GM21360 (cell line): ENCODE data around the gene TSPAN16.

Experiments
- ATAC-seq: cut with Tn5 transposase; IDR thresholded peaks from one replicate; pipeline ENCODE4 v1.9.1; 2021; ENCODE audit warnings: mild to moderate bottlenecking, moderate library complexity; ENCODE audit not compliant: unreplicated experiment

The TSPAN16 gene

DNA sequence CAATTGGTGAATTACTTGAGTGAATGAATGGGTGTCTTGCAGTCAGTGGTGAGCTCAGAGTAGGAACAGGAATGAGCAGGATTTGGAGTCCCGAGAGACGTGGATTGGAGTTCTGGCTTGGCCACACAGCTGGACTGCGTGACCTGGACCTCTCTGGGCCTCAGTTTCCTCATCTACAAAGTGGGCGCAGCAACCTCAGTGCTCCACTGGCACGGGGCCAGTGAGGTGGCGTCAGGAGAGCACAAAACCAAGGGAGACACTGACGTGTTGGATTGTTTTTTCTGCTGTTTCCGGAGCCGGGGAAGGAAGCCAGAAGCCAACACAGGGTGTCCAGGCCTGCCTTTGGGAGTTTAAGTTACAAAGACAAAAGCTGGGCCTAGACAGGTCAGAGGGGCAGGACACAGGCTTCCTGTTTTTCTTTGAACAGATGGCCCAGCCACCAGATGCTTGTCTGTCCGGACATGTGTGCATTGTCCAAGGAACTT lies 27.1 kb upstream of the TSPAN16 start:
- no peak for ATAC-seq

DNA sequence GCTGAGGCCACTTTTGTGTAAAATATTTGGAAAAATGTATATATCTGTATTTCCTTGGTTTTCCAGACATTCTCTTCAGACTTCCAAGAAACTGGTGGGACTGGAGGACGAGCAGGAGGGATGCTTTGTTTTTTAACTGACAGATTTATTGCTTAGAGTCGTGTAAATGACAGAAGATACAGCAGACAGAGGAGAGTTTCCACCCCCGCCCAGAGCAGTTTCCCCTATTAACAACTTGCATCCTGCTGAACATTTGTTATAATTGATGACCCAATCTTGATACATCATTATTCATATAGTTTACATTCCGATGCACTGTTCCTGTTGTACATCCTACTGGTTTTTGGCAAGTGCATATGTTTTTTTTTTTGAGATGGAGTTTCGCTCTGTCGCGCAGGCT lies 26.6 kb upstream of the TSPAN16 start:
- ATAC-seq, result no peak

DNA sequence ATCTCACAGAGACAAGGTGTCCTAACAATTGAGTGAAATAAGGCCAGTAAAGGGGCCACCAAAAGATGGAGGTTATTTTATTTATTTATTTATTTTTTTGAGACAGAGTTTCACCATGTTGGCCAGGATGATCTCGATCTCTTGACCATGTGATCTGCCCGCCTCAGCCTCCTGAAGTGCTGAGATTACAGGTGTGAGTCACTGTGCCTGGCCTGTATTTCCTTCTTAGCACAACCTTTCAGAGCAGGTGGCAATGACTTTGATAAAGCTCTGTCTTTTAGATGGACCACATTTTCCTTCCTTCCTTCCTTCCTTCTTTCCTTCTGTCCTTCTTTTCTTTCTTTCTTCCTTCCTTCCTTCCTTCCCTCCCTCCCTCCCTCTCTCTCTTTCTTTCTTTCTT lies 22.7 kb upstream of the TSPAN16 start:
- ATAC-seq, result no peak

DNA sequence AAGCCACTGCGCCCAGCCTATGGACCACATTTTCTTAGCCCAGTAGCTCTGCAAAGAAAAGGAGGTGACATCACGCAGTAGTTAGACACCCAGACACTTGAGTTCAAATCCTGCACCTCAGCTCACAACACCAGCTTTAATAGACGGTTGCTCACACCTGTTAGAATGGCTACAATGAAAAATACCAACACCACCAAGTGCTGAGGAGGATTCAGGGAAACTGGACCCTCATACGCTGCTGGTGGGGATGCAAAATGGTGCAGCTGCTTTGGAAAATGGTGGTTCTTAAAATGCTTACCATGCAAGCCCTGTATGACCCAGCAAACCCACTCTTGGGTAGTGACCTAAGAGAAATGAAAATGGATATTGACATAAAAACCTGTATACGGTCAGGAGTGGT lies 22.0 kb upstream of the TSPAN16 start:
- ATAC-seq, result no peak

DNA sequence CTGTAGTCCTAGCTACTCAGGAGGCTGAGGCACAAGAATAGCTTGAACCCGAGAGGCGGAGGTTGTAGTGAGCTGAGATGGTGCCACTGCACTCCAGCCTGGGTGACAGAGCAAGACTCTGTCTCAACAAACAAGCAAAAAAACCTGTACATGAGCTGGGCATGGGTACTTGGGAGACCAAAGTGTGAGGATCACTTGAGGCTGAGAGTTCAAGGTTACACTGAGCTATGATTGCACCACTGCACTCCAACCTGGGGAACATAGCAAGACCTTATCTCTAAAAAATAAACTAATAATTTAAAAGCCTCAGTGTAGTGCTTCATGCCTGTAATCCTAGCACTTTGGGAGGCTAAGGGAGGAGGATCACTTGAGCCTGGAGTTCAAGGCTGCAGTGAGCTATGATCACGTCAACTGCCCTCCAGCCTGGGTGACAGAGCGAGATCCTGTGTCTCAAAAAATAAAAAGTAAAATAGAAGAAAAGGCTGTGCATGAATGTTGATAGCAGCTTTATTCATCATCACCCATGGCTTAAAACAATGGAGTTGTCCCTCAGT lies 21.4 kb upstream of the TSPAN16 start:
- no peak for ATAC-seq

DNA sequence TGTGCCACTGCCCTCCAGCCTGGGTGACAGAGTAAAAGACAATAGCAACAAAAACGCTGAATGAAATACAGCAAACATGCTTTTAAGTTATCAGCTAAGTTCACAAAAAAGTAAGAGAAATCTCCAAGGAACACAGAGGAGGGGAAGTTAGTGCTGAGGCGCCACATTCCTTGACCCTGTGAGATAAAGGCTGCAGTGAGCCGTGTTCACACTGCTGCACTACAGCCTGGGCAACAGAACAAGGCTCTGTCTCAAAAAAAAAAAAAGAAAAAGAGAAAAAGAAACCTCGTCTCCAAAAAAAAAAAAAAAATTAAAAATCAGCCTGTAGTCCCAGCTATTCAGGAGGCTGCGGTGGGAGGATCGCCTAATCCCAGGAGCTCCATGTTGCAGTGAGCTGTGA lies 17.3 kb upstream of the TSPAN16 start:
- no peak for ATAC-seq

DNA sequence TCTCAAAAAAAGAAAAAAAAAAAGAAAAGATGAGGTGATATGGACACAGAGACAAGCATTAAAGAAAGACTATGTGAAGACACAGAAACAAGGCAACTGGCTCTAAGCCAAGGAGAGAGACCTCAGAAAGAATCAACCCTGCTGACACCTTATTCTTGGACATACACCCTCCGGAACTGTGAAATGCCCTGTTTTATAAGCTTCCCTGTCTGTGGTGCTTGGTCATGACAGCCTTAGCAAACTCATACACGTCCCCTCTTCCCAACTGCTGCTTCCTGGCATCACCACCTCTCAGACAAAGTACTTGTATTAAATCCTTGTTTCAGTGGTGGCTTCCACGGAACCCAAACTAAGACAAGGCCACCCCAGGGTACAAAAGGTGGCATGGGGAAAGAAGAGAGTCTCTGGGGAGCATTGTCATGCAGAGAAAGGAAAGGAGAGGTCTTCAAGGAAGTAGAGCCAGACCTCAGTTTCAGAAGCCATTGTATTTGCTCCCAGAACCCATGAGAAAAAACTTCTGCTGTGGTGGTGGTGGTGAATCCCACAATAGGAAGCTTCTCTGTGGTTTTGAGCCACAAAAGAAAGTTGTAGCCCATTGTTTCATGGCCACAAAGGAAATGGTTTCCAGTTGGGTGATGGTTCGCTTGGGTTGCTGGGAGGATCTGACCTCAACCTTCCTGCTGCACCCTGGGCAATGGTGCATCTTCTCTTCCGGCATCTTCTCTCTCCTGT lies 16.3 kb upstream of the TSPAN16 start:
- no peak for ATAC-seq

DNA sequence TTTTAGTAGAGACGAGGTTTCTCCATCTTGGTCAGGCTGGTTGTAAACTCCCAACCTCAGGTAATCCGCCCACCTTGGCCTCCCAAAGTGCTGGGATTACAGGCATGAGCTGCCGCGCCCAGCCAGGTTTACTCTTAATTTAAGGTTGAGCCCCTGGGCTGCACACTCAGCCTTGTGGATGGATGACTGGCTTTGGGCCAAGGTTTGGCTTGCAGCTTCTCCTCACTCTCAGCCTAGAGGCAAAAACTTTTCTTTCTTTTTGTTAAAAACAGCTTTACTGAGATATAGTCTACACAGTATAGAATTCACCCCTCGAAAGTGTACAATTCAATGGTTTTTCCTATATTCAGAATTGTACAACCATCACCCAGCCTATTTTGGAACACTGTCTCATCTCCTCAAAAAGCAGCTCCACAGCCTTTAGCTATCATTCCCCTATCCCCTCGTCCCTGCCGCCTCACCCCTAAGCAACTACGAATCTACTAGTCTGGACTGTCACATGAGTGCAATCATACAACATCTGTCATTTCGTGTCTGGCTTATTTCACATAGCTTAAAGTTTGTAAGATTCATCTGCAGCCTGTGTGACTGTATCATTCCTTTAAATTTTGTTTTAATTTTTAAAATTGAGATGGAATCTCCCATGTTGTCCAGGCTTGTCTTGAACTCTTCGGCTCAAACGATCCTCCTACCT lies 14.5 kb upstream of the TSPAN16 start:
- ATAC-seq, result no peak

DNA sequence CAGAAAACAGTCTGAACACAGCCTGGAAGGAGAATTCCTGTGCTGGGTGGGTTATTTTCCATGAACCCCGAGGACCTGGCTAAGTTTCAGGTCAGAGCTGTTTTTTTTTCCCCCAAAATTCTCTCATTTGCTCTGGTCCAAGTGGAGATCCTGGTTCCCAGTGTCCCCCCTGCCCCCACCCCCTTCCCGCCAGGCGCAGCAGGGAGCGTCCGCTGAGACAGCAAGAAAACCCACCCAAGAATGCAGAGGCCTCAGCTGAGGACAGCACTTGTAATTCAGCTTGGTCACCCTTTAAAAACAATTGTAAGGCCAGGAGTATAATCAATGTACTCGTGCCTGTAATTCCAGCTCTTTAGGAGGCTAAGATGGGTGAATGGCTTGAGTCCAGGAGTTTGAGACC lies 11.4 kb upstream of the TSPAN16 start:
- no peak for ATAC-seq

DNA sequence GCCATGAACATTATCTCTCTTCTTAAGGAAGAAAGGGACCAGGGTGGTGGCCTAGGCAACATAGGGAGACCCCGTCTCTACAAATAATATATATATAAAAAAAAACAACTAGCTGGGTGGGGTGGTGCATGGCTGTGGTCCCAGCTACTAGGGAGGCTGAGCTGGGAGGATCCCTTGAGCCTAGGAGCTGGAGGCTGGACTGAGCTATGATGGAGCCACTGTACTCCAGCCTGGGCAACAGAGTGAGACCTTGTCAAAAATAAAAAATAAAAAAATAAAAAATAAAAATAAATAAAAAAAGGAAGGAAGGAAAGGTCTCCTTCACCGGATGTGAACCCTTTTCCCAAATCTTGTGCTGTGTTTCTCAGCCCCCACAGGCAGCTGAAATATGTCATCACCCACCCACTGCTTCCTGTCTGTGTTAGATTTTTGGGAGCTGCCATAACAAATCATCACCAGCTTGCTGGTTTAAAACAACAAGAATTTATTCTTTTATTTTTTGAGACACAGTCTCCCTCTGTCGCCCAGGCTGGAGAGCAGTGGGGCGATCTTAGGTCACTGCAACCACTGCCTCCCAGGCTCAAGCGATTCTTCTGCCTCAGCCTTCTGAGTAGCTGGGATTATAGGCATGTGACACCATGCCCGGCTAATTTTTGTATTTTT lies 9.5 kb upstream of the TSPAN16 start:
- ATAC-seq, result no peak

DNA sequence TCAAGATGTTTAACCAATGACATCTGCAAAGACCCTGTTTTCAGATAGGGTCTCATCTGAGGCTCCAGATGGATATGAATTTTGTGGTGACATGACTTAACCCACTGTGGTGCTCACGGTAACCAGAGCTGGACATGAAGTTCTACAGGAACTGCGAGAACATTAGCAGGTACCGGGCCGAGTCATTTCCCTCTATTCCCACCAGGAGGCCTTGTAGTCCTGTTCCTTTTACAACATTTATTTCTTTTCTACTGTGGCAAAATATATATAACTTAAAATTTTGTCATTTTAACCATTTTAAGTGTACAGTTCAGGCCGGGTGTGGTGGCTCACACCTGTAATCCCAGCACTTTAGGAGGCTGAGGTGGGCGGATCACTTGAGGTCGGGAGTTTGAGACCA lies 7.6 kb upstream of the TSPAN16 start:
- no peak for ATAC-seq

DNA sequence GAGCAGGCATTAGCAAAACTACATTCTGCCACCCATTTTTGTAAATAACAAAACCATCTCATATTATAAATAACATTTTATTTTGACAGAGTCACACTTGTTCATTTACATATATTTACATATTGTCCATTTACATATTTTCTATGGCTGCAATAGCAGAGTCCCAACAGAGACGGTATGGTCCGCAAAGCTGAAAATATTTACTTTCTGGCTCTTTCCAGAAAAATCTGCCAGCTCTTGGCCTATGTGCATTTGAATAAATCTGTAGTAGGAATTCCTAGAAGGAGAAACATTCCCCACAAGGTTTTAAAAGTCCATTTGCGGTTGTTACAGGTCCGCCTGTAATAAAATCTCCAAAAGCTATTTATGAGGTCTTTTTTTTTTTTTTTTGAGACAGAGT lies 5.7 kb upstream of the TSPAN16 start:
- ATAC-seq, result no peak

DNA sequence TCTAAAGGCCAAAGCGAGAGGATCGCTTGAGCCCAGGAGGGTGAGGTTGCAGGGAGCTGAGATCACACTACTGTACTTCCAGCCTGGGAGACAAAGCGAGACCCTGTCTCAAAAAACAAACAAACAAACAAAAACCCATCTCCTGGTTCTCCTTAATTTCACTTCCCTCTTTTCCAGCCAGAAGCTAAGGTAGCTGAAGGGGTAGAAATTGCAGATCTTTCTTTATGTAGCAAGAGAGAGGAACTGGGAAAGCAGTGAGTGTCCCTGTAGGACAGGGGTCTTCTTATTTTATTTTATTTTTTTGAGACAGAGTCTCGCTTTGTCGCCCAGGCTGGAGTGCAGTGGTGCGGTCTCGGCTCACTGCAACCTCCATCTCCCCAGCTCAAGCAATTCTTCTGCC lies 4.5 kb upstream of the TSPAN16 start:
- ATAC-seq, result no peak

DNA sequence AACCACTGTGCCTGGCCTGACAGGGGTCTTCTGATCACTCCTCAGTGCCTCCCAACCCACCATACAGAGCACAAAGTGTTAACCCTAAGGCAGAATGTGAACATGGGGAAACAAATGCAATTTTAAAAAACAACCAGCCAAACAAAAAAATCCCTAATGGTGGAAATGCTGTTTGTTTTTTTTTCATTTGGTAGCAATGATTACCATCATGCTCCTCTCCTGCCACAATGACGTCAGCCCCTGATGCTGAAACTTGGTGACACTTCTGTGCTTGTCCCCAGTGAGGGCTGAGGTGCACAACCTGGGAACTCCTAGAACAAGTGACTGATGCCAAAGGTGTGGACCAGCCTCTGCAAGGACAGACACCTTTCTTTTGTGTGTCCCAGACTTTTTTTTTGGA lies 4.0 kb upstream of the TSPAN16 start:
- no peak for ATAC-seq

DNA sequence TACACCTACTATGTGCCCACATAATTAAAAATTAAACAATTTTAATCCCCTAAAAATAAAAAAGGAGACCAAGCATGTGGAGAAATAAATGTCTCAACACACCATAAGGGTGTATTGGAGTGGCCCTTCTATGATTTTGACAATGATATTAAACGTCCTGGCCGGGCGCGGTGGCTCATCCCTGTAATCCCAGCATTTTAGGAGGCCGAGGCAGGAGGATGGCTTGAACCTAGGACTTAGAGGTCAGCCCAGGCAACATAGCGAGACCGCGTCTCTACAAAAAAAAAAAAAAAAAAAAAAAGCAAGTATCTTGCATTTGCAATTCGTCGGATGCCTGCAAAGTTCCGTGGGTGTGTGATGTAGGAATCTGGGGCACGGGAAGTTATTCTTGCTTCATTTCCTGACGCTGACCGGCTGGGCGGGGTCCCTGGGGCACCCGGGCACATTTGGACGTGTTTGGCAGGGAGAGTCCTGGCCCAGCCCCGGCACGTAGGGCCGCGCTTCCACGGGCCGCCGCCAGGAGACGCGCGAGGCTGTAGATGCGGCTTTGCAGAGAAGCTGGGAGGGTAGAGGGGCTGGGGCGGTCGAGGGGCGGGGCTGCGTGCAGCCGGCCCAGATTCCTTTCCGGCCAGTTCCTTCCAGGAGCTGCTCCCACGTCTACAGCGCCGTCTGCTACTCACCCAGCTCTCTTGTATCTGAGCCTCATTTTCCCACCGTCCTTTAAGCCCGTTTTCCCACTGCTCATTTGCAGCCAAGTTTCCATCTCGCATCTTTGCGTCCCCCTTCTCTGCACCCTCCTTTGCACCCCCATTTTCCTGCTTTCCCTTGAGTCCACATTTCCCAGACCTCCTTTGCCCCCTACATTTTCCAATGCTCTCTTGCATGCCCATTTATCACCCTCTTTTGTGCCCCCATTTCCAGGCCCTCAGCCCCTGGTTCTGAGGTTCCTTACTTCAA lies 2.2 kb upstream of the TSPAN16 start:
- no peak for ATAC-seq

DNA sequence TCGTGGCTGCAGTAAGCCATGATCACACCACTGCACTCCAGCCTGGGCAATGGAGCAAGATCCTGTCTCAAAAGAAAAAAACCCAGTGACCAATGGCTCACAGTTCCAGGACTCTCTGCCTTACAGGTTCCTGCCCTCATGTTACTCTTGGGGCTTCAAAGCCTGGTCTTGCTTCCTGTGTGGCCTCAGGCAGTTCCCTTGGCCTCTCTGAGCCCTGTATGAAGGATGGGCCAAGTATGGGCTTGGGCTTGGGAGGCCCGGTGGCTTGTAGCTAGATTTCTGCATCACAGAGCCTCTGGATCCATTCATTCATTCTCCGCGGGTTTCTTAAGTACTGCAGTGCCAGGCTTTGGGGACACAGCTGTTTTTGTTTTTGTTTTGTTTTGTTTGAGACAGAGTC lies 780 bp upstream of the TSPAN16 start:
- no peak for ATAC-seq

DNA sequence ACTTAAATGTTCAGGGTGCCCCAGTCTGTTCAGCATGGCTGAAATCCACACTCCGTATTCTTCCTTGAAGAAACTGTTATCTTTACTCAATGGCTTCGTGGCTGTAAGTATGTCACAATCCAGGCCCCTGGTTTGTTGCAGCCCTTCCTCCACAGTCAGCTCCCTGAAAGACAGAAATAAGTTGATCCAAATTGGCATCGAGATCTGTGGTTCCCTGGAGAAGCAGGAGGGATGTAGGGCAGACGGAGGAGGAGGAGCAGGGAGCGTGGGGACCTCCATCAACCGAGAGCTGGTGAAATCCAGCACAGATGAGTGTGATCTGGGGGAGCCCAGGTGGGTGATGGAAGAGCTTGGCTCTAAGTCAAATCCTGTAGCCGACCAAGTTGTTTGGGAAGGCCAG lies 304 bp downstream of the TSPAN16 start:
- no peak for ATAC-seq

DNA sequence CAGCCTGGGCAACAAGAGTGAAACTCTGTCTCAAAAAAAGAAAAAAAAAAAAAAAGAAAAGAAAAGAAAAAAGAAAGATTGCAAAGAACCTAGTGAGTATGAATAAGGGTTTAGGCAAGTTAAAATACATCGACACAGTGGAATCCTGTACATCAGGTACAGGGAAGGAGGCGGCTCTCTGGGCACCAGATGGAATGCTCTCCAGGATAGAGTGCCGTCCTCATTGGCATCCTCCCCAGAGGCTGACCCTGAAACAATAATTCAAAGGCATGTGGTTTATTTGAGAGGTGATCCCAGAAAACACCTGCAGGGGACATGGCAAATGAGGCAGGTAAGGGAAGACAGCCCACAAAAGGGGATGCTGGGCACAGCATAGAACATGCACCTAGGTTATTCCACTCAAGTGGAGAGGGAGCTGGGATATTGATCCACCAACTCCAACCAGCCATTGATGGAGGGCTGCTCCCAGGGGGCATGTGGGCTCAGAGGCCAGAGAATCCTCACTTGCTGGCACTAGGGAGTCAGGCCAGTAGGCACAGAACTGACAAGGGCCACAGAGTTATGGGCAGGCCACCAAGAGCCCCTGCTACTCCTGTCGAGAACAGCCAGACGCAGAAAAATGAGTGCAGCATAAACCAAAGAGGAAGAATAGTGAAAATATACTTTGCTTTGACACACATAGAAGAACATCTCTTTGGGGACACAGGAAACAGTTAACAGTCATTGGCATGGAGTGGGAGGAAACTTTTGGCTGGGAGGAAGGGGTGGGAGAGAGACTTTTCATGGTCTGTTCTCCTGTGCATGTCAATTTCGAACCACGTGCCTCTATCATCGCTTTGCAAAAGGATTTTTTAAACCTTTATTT lies 4.2 kb downstream of the TSPAN16 start:
- no peak for ATAC-seq

DNA sequence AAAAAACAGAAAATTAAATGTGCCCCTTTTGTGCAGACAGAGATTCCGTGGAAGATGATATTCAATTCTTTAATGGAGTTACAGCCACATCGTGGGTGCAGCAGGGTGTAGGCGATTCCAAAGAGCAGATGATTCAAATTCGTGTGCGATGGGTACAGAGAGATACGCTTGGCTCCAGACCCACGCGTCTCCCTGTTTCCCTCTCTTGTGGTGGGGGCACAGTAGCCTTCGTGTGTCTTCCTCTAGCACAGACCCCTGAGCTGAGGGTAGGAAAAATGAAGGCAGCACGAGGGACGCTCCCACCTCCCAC lies 4.8 kb downstream of the TSPAN16 start:
- no peak for ATAC-seq

DNA sequence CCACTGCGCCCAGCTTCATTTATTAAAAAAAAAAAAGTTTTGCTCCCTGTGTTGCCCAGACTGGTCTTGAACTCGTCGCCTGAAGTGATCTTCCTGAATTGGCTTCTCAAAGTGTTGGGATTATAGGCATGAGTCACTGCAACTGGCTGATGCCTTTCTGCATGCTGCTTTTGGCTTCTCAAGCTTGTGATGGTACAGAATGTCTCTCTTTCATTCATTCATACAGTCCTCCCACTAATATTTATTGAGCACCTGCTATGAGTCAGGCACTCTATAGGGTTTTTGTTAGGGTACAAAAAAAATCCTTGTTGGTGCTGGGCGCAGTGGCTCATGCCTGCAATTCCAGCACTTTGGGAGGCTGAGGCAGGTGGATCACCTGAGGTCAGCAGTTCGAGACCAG lies 9.0 kb downstream of the TSPAN16 start:
- no peak for ATAC-seq
